H1 (cell line): Measurements from ENCODE around the gene MSANTD7. TPM values are rescaled to one million over a fixed set of nuclear protein-coding genes. Genes with fewer than 3 reads are reported as not detected.

ENCODE experiments used
- CBX5 ChIP-seq: fragments of 300-800, 300-1000 bp; sonication (generic); IDR thresholded peaks from 2 replicates; pipeline ENCODE4 v1.7.1; 2016; ENCODE audit warnings: antibody characterized with exemption, low read length, low read depth
- CBX8 ChIP-seq: fragments of 300-800, 300-1000 bp; sonication (generic); IDR thresholded peaks from 2 replicates; pipeline ENCODE4 v1.7.1; 2016; ENCODE audit warnings: low read depth, low read length, borderline replicate concordance
- CEBPB ChIP-seq: IDR thresholded peaks from 2 replicates; pipeline ENCODE4 v1.6.1; 2012; ENCODE audit warnings: low read depth, low read length
- CHD1 ChIP-seq: IDR thresholded peaks from 2 replicates; pipeline ENCODE4 v1.6.1; 2012; ENCODE audit warnings: low read depth, low read length, improper control_type of control experiment
- CHD2 ChIP-seq: IDR thresholded peaks from 2 replicates; pipeline ENCODE4 v1.6.1; 2012; ENCODE audit warnings: low read length, improper control_type of control experiment
- EGR1 ChIP-seq: IDR thresholded peaks from 2 replicates; pipeline ENCODE4 v1.6.1; 2011; ENCODE audit warnings: low read depth, low read length, borderline replicate concordance
- EP300 ChIP-seq, 2 experiments: IDR thresholded peaks; 1 replicate in 1 of 2; 2 replicates in 1 of 2; pipeline ENCODE4 v1.6.1; 2011 to 2012; ENCODE audit warnings: low read depth in 2 of 2, low read length in 2 of 2, mild to moderate bottlenecking in 2 of 2, borderline replicate concordance in 1 of 2, inconsistent platforms in 1 of 2, moderate library complexity in 1 of 2
- HDAC2 ChIP-seq, 2 experiments: fragments of 300-600 bp in 1 of 2; sonication (generic) in 1 of 2; IDR thresholded peaks; 2 replicates each; pipeline ENCODE4 v1.6.1; 2011 to 2012; ENCODE audit warnings: low read depth in 2 of 2, low read length in 2 of 2, mild to moderate bottlenecking in 2 of 2, moderate library complexity in 2 of 2, borderline replicate concordance in 1 of 2, inconsistent platforms in 1 of 2
- HDAC6 ChIP-seq: IDR thresholded peaks from one replicate; pipeline ENCODE4 v1.7.1; 2012; ENCODE audit warnings: low read depth, mild to moderate bottlenecking, inconsistent platforms, low read length, moderate library complexity
- JUND ChIP-seq: IDR thresholded peaks from 2 replicates; pipeline ENCODE4 v1.6.1; 2011; ENCODE audit warnings: mild to moderate bottlenecking, improper control_type of control experiment, low read length
- NANOG ChIP-seq: IDR thresholded peaks from 2 replicates; pipeline ENCODE4 v1.6.1; 2011; ENCODE audit warnings: low read length, low read depth, mild to moderate bottlenecking, inconsistent platforms; ENCODE audit not compliant: insufficient read depth, poor library complexity, severe bottlenecking
- NRF1 ChIP-seq: IDR thresholded peaks from 2 replicates; pipeline ENCODE4 v1.6.1; 2011; ENCODE audit warnings: mild to moderate bottlenecking, low read depth, low read length, improper control_type of control experiment
- POLR2AphosphoS5 ChIP-seq: IDR thresholded peaks from 2 replicates; pipeline ENCODE4 v1.6.1; 2011; ENCODE audit warnings: low read depth, low read length
- POU5F1 ChIP-seq: IDR thresholded peaks from 2 replicates; pipeline ENCODE4 v1.6.1; 2011; ENCODE audit warnings: low read depth, mild to moderate bottlenecking, low read length, moderate library complexity
- SIX5 ChIP-seq: IDR thresholded peaks from 2 replicates; pipeline ENCODE4 v1.6.1; 2011; ENCODE audit warnings: mild to moderate bottlenecking, low read depth, low read length
- SP1 ChIP-seq: IDR thresholded peaks from 2 replicates; pipeline ENCODE4 v1.6.1; 2011; ENCODE audit warnings: low read depth, low read length
- SRF ChIP-seq: IDR thresholded peaks from 2 replicates; pipeline ENCODE4 v1.6.1; 2011; ENCODE audit warnings: mild to moderate bottlenecking, low read depth, low read length, moderate library complexity
- TAF1 ChIP-seq: IDR thresholded peaks from 2 replicates; pipeline ENCODE4 v1.6.1; 2011; ENCODE audit warnings: mild to moderate bottlenecking, low read depth, low read length
- TCF12 ChIP-seq: IDR thresholded peaks from 2 replicates; pipeline ENCODE4 v1.6.1; 2011; ENCODE audit warnings: low read depth, mild to moderate bottlenecking, low read length
- YY1 ChIP-seq: IDR thresholded peaks from 2 replicates; pipeline ENCODE4 v1.6.1; 2011; ENCODE audit warnings: low read depth, mild to moderate bottlenecking, low read length
- ZNF274 ChIP-seq: IDR thresholded peaks from 2 replicates; pipeline ENCODE4 v1.7.0; 2012; ENCODE audit warnings: low read length, borderline replicate concordance; ENCODE audit errors: extremely low read depth
- polyA plus RNA-seq, 7 experiments: library from polyadenylated mRNA; depleted of rRNA in 3 of 7; stranded (reverse) in 5 of 7; unstranded in 2 of 7; fragments of >200 nt in 5 of 7; fragments of 200-250 nt in 2 of 7; gene quantifications; 1 replicate in 5 of 7; 2 replicates in 1 of 7; 4 replicates in 1 of 7; pipeline versions ENCODE4 v1.2.1 to v1.2.3, GENCODE V29; 2011 to 2013; ENCODE audit warnings: missing spikeins in 2 of 7, mixed read lengths in 2 of 7
- total RNA-seq: library from RNA; stranded (reverse); fragmentation: NEBNext Ultra II Directional; extraction: Animal tissue kit (Norgen Biotek cat#: 25700); gene quantifications from 2 replicates; pipeline ENCODE4 v1.2.1, GENCODE V29; 2021
- TF ChIP-seq, protein P1 (sequence below), 3 experiments: IDR thresholded peaks; 1 replicate in 2 of 3; 2 replicates in 1 of 3; pipeline versions ENCODE4 v1.5.1 to v1.6.1; 2011; ENCODE audit warnings: low read length in 3 of 3, mild to moderate bottlenecking in 3 of 3, inconsistent platforms in 2 of 3, low read depth in 1 of 3, moderate library complexity in 1 of 3; ENCODE audit not compliant: insufficient read depth in 1 of 3; ENCODE audit errors: control extremely low read depth in 1 of 3

Gene MSANTD7
- total and polyA plus RNA-seq, 2 of the 8 experiments (the other 6 are each of a cell fraction or from before 2014, with no cell fraction given): 5.0 to 15.2 TPM

DNA sequence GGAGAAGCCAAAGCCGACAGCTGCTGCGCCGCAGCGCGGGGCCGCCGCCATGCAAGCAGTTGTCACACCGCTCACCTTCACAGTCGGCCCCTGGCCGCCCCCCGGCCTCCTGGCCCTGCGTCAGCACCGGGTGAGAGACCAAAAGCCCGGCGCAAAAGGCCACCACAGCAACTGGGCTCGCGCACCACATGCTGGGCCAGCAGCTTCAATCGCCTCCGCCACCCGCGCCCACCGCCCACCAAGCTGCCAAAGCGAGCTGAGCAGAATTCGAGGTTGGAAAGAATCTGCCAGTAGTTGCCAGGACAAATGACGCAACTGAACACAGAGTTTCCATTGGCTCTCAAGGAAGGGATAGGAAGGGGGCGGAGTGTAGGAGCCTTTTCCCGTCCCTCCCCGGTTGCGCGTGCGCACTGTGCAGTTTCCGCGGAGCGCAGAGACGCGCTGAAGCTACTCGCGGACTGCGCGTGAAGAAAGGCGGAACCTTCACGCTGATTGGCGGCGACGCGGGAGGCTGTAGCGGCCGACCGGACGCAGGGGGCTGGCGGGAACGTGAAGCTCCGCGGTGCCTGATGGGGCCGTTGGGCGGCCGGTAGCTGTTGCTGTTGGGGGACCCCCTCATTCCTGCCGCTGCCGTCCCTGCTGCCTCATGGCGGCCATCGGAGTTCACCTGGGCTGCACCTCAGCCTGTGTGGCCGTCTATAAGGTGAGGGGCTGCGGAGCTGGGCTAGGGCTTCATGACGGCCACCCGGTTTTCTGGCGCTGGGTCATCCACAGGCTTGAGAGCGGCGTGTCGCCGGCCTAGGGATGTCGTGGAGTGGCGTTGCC is at the start of gene MSANTD7, which contains the start of the genes CDNF and HSPA14 (continued):
- TF ChIP-seq CBX8 (no peak), HDAC6 (no peak), CBX5 (no peak), POLR2AphosphoS5 (peak; percentile 82), EGR1 (no peak), ZNF274 (no peak), TAF1 (peak; percentile 95), EP300 (IDR thresholded peaks at IDR 0.05; ENCODE audit: borderline replicate concordance in 1 of 2, low read depth in 2 of 2, low read length in 2 of 2) (peak in 1 of 2 experiments; percentile 10; a peak in 1 of 3 replicates), CHD1 (no peak; the same call in 1 of the 2 replicates), NRF1 (peak; percentile 95), SIX5 (no peak), TCF12 (0 out of 2 replicates have a peak, but pooled peaks have one; percentile 29), SP1 (peak; percentile 81; the same call in 1 of the 2 replicates), HDAC2 (IDR thresholded peaks at IDR 0.05; ENCODE audit: borderline replicate concordance in 1 of 2, low read depth in 2 of 2, low read length in 2 of 2) (peak in 1 of 2 experiments; percentile 76; a peak in 1 of 4 replicates), JUND (peak; percentile 57; the same call in 1 of the 2 replicates), CEBPB (0 out of 2 replicates have a peak, but pooled peaks have one; percentile 37), NANOG (no peak), POU5F1 (no peak), CHD2 (peak; percentile 54), YY1 (peak; percentile 83), SRF (no peak)
- TF ChIP-seq, protein P1, sequence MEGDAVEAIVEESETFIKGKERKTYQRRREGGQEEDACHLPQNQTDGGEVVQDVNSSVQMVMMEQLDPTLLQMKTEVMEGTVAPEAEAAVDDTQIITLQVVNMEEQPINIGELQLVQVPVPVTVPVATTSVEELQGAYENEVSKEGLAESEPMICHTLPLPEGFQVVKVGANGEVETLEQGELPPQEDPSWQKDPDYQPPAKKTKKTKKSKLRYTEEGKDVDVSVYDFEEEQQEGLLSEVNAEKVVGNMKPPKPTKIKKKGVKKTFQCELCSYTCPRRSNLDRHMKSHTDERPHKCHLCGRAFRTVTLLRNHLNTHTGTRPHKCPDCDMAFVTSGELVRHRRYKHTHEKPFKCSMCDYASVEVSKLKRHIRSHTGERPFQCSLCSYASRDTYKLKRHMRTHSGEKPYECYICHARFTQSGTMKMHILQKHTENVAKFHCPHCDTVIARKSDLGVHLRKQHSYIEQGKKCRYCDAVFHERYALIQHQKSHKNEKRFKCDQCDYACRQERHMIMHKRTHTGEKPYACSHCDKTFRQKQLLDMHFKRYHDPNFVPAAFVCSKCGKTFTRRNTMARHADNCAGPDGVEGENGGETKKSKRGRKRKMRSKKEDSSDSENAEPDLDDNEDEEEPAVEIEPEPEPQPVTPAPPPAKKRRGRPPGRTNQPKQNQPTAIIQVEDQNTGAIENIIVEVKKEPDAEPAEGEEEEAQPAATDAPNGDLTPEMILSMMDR (IDR thresholded peaks at IDR 0.05; ENCODE audit: control extremely low read depth in 1 of 3, insufficient read depth in 1 of 3, low read depth in 1 of 3, low read length in 3 of 3): no peak
